Keratinocyte (primary cell): ENCODE data around the gene CACNA2D2. TPM values are rescaled to one million over a fixed set of nuclear protein-coding genes. Genes with fewer than 3 reads are reported as not detected.

Experiments used
- DNase-seq: peaks from one replicate; pipeline ENCODE4 v3.0.0-alpha.2; 2011; ENCODE audit warnings: low read depth, missing footprints, low spot score
- FAIRE-seq: peaks from 2 replicates; lab custom pipeline; 2011; peaks lifted over from hg19 to GRCh38; lab: Jason Lieb, UNC
- H2AFZ ChIP-seq: 2 replicates; pipeline ENCODE4 v1.6.0; 2012; ENCODE audit warnings: low read length, control low read depth, inconsistent platforms; ENCODE audit not compliant: control insufficient read depth
- H3K27ac ChIP-seq: 2 replicates; pipeline ENCODE4 v1.5.1; 2011; ENCODE audit warnings: low read length; ENCODE audit not compliant: control insufficient read depth, insufficient read depth
- H3K27me3 ChIP-seq: 3 replicates; pipeline ENCODE4 v1.6.0; 2011; ENCODE audit warnings: low read length; ENCODE audit not compliant: control insufficient read depth, insufficient read depth; ENCODE audit errors: extremely low read depth
- H3K36me3 ChIP-seq, 2 experiments: 2 replicates in 1 of 2; 3 replicates in 1 of 2; pipeline ENCODE4 v1.5.1; 2011; ENCODE audit warnings: low read length in 2 of 2, mild to moderate bottlenecking in 1 of 2; ENCODE audit not compliant: control insufficient read depth in 2 of 2, insufficient read depth in 2 of 2; ENCODE audit errors: extremely low read depth in 1 of 2
- H3K4me1 ChIP-seq: 3 replicates; pipeline ENCODE4 v1.5.1; 2011; ENCODE audit warnings: low read length; ENCODE audit not compliant: control insufficient read depth, insufficient read depth; ENCODE audit errors: extremely low read depth
- H3K4me2 ChIP-seq: 3 replicates; pipeline ENCODE4 v1.6.0; 2011; ENCODE audit warnings: low read depth, low read length; ENCODE audit not compliant: control insufficient read depth, insufficient read depth; ENCODE audit errors: extremely low read depth
- H3K4me3 ChIP-seq, 3 experiments: fragments of 200-600 bp in 1 of 3; sonication (generic) in 1 of 3; 2 replicates in 2 of 3; 3 replicates in 1 of 3; pipeline ENCODE4 v1.5.1; 2011 to 2016; ENCODE audit warnings: low read length in 3 of 3, mild to moderate bottlenecking in 3 of 3, control low read depth in 2 of 3, inconsistent platforms in 1 of 3, low read depth in 1 of 3, mixed read lengths in 1 of 3, mixed run types in 1 of 3, moderate library complexity in 1 of 3; ENCODE audit not compliant: control insufficient read depth in 2 of 3, insufficient read depth in 2 of 3; ENCODE audit errors: extremely low read depth in 1 of 3
- H3K79me2 ChIP-seq: 2 replicates; pipeline ENCODE4 v1.6.0; 2012; ENCODE audit warnings: low read length; ENCODE audit not compliant: control insufficient read depth, insufficient read depth
- H3K9ac ChIP-seq: 3 replicates; pipeline ENCODE4 v1.6.0; 2011; ENCODE audit warnings: low read length; ENCODE audit not compliant: control insufficient read depth, insufficient read depth; ENCODE audit errors: extremely low read depth
- H3K9me1 ChIP-seq: 3 replicates; pipeline ENCODE4 v1.6.0; 2011; ENCODE audit warnings: low read length; ENCODE audit not compliant: control insufficient read depth, insufficient read depth; ENCODE audit errors: extremely low read depth
- H3K9me3 ChIP-seq: 2 replicates; pipeline ENCODE4 v1.5.1; 2012; ENCODE audit warnings: low read depth, low read length; ENCODE audit not compliant: control insufficient read depth
- H4K20me1 ChIP-seq: 3 replicates; pipeline ENCODE4 v1.6.0; 2011; ENCODE audit warnings: low read length; ENCODE audit not compliant: control insufficient read depth, insufficient read depth; ENCODE audit errors: extremely low read depth
- EZH2 ChIP-seq: IDR thresholded peaks from one replicate; pipeline ENCODE4 v1.6.1; 2012; ENCODE audit warnings: inconsistent platforms, mild to moderate bottlenecking, low read length, moderate library complexity
- dilution Hi-C: fragments of 300-500 bp; cut with MboI; formaldehyde crosslinking; loops from one replicate; pipeline ENCODE4 v1.7.0; 2020; ENCODE audit warnings: low sequenced_read_pairs; ENCODE audit not compliant: extremely low pct_ligation_motif_present
- polyA plus RNA-seq, 5 experiments: library from polyadenylated mRNA; depleted of rRNA in 3 of 5; stranded (reverse) in 3 of 5; stranded (forward) in 1 of 5; unstranded in 1 of 5; fragments of >200 nt; gene quantifications; 1 replicate in 1 of 5; 2 replicates in 3 of 5; 3 replicates in 1 of 5; pipeline versions ENCODE4 v1.2.1 to v1.2.3, GENCODE V29; 2011 to 2012; ENCODE audit warnings: missing spikeins in 2 of 5, low read depth in 1 of 5, low replicate concordance in 1 of 5
- TF ChIP-seq, protein P1 (sequence below), 3 experiments: IDR thresholded peaks in 1 of 3; conservative IDR thresholded peaks in 1 of 3; optimal IDR thresholded peaks in 1 of 3; 2 replicates in 2 of 3; 3 replicates in 1 of 3; pipeline versions ENCODE3 to v1.5.1; 2011; ENCODE audit warnings: low read length in 3 of 3, mild to moderate bottlenecking in 3 of 3, moderate library complexity in 2 of 3, control low read depth in 1 of 3, inconsistent platforms in 1 of 3; ENCODE audit not compliant: insufficient read depth in 2 of 3; ENCODE audit errors: extremely low read depth in 1 of 3

CACNA2D2 gene
- polyA plus RNA-seq, 1 donor (not counting 4 experiments of a cell fraction or from before 2014, with no cell fraction given): 0.04 TPM

DNA sequence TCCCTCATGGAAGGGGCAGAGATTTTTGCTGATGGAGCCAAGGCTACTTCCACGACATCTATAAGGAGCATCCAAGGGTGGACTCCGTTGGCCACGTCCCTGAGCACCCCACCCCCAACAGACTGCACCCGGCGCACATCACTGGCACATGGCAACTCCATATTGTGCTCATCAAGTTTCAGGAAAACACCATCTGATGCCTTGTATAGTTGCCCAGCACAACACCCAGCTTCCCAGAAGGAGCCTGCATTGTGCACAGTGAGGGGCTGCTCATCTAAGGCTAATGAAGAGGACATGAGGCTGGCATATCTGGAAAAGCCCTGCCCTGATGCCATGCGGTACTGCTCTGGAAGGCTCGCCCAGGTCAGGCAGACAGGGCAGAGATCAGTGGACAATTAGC is 15.0 kb upstream of the CACNA2D2 start:
- H2AFZ ChIP-seq: no peak overlapping the region
- no peaks in the 10 kb centered on the region for H4K20me1 ChIP-seq
- H3K79me2 ChIP-seq: no peaks in the 10 kb centered on the region
- TF ChIP-seq, protein P1, sequence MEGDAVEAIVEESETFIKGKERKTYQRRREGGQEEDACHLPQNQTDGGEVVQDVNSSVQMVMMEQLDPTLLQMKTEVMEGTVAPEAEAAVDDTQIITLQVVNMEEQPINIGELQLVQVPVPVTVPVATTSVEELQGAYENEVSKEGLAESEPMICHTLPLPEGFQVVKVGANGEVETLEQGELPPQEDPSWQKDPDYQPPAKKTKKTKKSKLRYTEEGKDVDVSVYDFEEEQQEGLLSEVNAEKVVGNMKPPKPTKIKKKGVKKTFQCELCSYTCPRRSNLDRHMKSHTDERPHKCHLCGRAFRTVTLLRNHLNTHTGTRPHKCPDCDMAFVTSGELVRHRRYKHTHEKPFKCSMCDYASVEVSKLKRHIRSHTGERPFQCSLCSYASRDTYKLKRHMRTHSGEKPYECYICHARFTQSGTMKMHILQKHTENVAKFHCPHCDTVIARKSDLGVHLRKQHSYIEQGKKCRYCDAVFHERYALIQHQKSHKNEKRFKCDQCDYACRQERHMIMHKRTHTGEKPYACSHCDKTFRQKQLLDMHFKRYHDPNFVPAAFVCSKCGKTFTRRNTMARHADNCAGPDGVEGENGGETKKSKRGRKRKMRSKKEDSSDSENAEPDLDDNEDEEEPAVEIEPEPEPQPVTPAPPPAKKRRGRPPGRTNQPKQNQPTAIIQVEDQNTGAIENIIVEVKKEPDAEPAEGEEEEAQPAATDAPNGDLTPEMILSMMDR (optimal IDR thresholded peaks at IDR 0.05 in 1 of 3, IDR thresholded peaks at IDR 0.05 in 1 of 3, conservative IDR thresholded peaks at IDR 0.05 in 1 of 3; ENCODE audit: extremely low read depth in 1 of 3, insufficient read depth in 2 of 3, low read length in 3 of 3): no peak
- H3K9ac ChIP-seq: no peak overlapping the region
- H3K36me3 ChIP-seq: no peaks in the 10 kb centered on the region
- H3K27me3 ChIP-seq: peaks cover 41% of the 10 kb centered on the region
- no peak overlapping the region for H3K4me3 ChIP-seq
- dilution Hi-C loops: no loop called here
- H3K4me1 ChIP-seq: peaks cover 5% of the 10 kb centered on the region
- no peak overlapping the region for H3K4me2 ChIP-seq
- FAIRE-seq (no peak), DNase-seq (no peak)
- no peaks in the 10 kb centered on the region for H3K9me1 ChIP-seq
- H3K9me3 ChIP-seq: no peaks in the 10 kb centered on the region
- H3K27ac ChIP-seq: no peak overlapping the region

DNA sequence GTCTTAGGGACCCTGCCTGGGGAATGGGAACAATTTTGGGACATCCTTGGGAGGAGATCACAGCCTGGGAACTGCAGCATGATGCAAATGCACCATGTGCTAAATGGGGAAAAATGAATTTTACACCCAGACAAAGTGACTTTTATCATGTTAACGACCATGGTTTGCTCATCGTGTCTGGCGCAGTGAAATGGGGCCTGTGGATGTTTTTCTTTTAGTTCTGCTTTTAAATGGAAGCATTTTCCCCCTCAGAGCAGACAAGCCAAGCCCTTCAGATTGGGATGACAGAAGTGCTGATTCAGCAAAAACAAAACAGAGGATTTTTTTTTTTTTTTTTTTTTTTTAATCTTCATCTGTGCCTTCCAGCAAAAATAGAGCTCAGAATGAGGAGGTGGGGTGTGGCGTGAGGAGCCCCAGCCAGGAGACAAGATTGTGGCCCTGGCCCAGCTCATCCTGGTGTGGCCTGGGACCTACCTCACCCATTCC is 14.3 kb upstream of the CACNA2D2 start:
- Histone ChIP-seq H3K9me1 (no peaks in the 10 kb centered on the region), H2AFZ (no peak overlapping the region), H3K9ac (no peak overlapping the region), H3K4me2 (no peak overlapping the region), H3K36me3 (no peaks in the 10 kb centered on the region), H3K27ac (no peak overlapping the region), H3K27me3 (peaks cover 42% of the 10 kb centered on the region), H3K9me3 (no peaks in the 10 kb centered on the region), H3K79me2 (no peaks in the 10 kb centered on the region), H3K4me1 (peaks cover 5% of the 10 kb centered on the region), H3K4me3 (no peak overlapping the region), H4K20me1 (no peaks in the 10 kb centered on the region)
- DNase-seq (no peak), FAIRE-seq (no peak)
- TF ChIP-seq, protein P1 (optimal IDR thresholded peaks at IDR 0.05 in 1 of 3, IDR thresholded peaks at IDR 0.05 in 1 of 3, conservative IDR thresholded peaks at IDR 0.05 in 1 of 3; ENCODE audit: extremely low read depth in 1 of 3, insufficient read depth in 2 of 3, low read length in 3 of 3): no peak
- no peak for TF ChIP-seq EZH2
- dilution Hi-C loops: no loop called here
